Measurements from ENCODE around the gene RAB8B.

RAB8B gene

DNA sequence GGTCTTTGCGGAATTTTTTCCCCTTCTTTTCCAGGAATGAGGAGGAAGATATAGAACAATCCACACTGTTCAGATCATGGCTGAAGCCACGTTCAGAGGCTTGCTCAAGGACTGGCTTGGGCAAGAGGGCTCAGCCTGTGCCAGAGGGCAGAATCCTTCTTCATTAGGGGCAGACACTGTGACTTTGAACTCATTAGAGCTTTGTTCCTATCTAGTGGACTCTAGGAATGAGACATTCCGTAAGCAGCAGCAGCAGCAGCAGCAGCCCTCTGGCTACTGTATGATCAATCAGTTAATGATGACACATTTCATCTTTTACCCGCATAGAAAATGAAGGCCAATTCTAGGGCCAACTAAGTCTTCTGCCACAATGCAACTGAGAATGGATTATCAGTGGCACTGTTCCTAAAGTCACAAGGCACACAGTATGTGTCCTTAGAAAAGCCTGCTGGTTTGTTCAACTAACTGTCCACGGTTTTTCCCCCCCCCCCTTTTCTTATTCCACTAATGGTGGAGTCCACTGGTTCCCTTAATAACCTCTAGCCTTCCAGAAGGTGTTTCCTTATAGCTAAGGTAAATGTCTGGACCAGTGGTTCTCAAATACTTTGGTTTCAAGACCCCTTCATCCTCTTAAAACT, 1.7 kb upstream of the RAB8B start:
- TF ChIP-seq POLR2A (IDR thresholded peaks at IDR 0.05; ENCODE audit: low read depth, low read length) (no peak), TAF1 (IDR thresholded peaks at IDR 0.05; ENCODE audit: borderline replicate concordance, low read depth, low read length) (no peak), POLR2AphosphoS5 (IDR thresholded peaks at IDR 0.05; ENCODE audit: low read depth, low read length) (no peak)
- FAIRE-seq (no peak), DNase-seq (ENCODE audit: insufficient read length) (no peak)

DNA sequence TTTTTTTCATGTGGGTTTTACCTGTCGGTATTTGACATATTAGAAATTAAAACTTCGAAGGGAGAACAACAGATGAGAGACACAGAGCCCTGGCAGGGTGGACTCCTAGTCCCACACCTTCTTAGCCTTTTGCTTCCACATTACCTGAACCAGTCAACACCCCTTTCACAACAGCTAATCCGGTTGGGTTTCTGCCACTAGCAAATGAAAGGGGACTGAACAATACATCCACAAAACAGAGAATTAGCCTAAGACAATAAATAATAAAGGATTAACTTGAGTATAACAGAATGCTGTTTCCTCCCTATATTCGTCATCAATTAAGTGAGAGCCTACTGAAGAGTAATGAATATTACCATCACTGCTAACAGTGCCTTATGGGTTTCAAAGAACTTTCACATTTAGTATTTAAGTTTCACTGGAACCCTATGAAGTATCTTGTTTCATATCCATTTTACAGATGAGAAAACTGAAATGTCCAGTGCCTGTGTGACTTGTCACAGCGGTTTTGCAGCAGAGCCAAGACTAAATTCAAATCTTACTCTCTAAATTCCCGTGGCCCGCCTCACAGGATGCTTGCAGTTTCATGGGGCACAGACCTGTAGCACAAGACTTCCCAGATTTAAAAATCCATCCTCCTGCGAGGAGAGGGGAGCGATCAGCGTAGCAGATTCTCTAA, 1.0 kb upstream of the RAB8B start:
- no peak for DNase-seq (ENCODE audit: insufficient read length)
- FAIRE-seq = no peak
- TF ChIP-seq POLR2A (IDR thresholded peaks at IDR 0.05; ENCODE audit: low read depth, low read length) (no peak), TAF1 (IDR thresholded peaks at IDR 0.05; ENCODE audit: borderline replicate concordance, low read depth, low read length) (no peak), POLR2AphosphoS5 (IDR thresholded peaks at IDR 0.05; ENCODE audit: low read depth, low read length) (no peak)

DNA sequence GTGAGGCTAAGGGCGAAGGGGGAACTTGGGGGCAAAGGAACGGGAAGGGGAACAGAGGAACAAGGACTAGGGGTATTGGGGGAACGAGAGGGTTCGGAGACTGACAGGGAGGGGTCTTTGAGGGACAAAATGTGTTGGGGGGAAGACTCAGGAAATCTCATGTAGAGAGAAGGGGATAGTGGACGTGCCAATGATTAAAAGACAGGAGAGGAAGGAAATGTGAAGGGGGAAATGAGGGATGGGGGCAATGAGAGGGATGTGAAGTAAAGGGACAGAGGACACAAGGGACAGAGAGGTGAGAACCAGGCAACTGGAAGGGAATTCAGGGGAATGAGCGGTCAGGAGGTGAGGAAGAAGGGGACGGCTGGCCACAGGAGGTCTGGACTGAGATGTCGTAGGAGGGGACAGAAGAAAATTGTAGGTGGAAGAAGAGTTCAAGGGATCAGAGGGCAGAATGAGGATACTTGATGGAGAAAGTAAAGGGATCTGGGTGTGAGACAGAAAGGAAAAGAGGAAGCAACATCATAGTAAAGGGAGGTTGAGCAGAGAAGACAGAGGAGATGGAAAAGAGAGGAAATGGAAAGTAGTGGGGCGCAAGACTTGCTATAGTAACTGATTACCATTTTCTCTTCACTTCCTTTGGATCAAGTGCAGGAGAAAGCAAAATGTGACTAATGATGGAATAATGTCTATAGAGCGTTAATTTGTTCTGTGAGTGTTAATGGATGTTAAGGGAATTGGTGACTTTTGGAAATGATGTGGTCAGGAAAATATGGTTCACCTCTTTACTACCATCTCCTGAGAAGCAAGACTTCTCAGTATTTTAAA, 749 bp downstream of the RAB8B start:
- DNase-seq (ENCODE audit: insufficient read length) (no peak), FAIRE-seq (peak; percentile 77)

DNA sequence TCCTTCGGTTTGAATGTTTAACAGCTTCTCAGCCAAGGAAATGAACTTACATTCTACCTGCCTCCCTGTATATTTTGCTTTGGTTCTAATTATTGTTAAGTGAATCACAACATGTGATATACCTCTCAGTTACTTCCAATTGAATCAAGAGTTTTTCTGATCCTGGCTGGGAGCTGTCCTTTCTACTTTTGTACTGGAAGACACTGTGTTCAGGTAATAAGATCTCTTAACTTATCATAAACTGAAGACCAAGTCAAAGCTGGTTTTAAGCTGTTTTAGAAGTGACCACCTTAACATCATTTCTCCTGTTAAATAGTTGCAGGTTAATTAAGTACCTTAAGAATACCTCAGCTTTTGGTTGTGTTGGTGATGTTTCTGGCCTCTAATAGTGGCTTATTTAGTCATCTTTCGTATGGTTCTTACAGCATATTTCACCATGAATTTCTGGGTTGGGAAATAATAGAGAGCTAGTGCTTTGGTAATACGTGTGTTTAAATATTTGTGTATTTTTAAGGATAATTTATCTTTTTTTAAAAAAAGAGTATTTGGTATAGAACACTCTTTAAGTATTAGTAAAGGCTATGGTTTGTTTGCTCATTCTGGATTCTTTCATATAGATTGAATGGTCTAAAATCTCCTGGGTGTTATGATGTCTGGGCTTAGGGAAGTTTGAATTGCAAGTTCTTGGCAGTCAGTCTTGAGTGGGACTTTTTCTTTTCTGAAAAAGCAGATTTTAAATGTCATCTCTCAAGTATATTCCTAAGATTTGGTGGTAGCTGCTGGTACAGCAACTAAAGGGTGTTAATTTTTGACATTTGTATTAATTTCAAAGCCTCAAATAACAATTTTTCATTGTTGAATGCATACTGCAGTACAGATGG, 1.6 kb downstream of the RAB8B start:
- DNase-seq (ENCODE audit: insufficient read length) (no peak), FAIRE-seq (peak; percentile 14)
- no peak for TF ChIP-seq POLR2A (IDR thresholded peaks at IDR 0.05; ENCODE audit: low read depth, low read length)
- TF ChIP-seq POLR2AphosphoS5 (IDR thresholded peaks at IDR 0.05; ENCODE audit: low read depth, low read length) = no peak
- TF ChIP-seq TAF1 (IDR thresholded peaks at IDR 0.05; ENCODE audit: borderline replicate concordance, low read depth, low read length) = no peak

More for the DNA sequence above, 749 bp downstream of the RAB8B start:
- TF ChIP-seq TAF1 (IDR thresholded peaks at IDR 0.05; ENCODE audit: borderline replicate concordance, low read depth, low read length) (no peak), POLR2A (IDR thresholded peaks at IDR 0.05; ENCODE audit: low read depth, low read length) (no peak), POLR2AphosphoS5 (IDR thresholded peaks at IDR 0.05; ENCODE audit: low read depth, low read length) (no peak)

DNA sequence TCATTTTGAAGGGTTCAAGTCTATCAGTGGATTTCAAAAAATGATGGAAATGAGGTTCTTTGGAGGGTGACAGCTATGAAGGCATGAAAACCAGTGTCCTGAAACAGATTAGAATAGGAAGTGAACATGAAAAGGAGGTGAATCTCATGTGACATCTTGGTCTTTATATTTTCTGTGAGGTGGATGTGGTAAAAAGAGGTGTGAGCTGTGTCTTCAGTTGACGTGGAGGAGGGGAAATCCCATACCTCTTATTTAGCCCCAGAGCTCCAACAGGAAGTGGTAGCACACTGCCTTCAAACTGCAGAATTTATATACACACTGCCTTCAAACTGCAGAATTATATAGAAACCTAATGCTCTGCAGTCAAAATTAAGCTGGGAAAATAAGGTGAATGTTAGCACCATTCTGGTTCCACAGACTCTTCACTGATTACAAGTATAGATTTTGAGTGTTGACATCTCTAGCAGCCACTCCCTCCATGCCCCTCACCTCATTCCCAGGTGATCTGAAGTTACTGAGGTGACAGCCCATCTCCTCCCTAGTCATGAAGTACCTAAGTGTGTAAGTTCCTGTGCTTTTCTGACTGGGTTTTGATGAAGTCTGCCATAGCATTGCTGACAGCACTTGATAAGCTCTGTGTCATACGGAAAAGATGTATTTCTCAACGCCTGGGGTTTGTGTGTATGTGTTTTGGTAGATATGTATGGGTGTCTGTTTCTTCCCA, 2.7 kb downstream of the RAB8B start:
- DNase-seq (ENCODE audit: insufficient read length) (no peak), FAIRE-seq (peak; percentile 86)
- TF ChIP-seq TAF1 (IDR thresholded peaks at IDR 0.05; ENCODE audit: borderline replicate concordance, low read depth, low read length) = no peak
- peak; percentile 30; the same call in 1 of the 2 replicates for TF ChIP-seq POLR2A (IDR thresholded peaks at IDR 0.05; ENCODE audit: low read depth, low read length)
- peak; percentile 28; the same call in 1 of the 2 replicates for TF ChIP-seq POLR2AphosphoS5 (IDR thresholded peaks at IDR 0.05; ENCODE audit: low read depth, low read length)

DNA sequence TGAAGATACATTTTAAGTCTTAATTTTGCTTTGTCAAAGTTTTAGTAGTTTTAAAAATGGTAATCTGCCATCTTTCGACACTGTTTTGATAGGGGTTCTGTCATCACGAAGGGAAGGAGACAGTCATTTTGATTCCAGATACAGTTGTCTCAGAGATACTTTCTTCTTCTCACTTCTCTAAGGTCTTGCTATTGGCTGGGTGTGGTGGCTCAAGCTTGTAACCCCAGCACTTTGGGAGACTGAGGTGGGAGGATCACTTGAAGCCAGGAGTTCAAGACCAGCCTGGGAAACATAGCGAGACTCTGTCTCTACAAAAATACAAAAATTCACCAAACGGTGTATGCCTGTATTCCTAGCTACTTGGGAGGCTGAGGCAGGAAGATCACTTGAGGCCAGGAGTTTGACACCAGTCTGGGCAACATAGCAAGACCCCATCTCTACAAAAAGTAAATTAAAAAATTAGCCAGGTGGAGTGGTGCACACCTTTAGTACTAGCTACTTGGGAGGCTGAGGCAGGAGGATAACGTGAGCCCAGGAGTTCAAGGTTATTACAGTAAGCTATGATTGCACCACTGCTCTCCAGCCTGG, 3.3 kb downstream of the RAB8B start:
- FAIRE-seq = no peak
- no peak for TF ChIP-seq TAF1 (IDR thresholded peaks at IDR 0.05; ENCODE audit: borderline replicate concordance, low read depth, low read length)
- no peak for TF ChIP-seq POLR2A (IDR thresholded peaks at IDR 0.05; ENCODE audit: low read depth, low read length)
- TF ChIP-seq POLR2AphosphoS5 (IDR thresholded peaks at IDR 0.05; ENCODE audit: low read depth, low read length) = no peak
- DNase-seq (ENCODE audit: insufficient read length) = no peak

DNA sequence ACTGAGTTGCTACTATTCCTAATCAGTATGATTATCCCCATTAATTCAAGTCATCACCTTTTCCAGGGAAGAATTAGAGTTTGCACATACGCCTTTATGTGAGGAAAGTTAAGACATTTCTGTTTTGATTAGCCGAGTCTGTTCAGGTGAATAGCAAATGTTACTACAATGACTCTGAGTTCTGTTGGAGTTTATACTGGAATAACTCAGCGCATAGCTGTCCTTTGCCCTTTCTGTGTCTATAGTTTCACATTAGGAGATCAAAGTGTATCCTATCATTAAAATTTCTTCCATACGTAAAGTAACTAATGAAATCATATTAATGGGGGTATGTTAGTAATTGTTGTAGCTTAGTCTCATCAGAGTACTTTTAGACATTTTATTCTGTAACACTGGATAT, 4.9 kb downstream of the RAB8B start:
- TF ChIP-seq TAF1 (IDR thresholded peaks at IDR 0.05; ENCODE audit: borderline replicate concordance, low read depth, low read length) (no peak), POLR2AphosphoS5 (IDR thresholded peaks at IDR 0.05; ENCODE audit: low read depth, low read length) (no peak), POLR2A (IDR thresholded peaks at IDR 0.05; ENCODE audit: low read depth, low read length) (no peak)
- FAIRE-seq = peak; percentile 36
- DNase-seq (ENCODE audit: insufficient read length) = no peak

DNA sequence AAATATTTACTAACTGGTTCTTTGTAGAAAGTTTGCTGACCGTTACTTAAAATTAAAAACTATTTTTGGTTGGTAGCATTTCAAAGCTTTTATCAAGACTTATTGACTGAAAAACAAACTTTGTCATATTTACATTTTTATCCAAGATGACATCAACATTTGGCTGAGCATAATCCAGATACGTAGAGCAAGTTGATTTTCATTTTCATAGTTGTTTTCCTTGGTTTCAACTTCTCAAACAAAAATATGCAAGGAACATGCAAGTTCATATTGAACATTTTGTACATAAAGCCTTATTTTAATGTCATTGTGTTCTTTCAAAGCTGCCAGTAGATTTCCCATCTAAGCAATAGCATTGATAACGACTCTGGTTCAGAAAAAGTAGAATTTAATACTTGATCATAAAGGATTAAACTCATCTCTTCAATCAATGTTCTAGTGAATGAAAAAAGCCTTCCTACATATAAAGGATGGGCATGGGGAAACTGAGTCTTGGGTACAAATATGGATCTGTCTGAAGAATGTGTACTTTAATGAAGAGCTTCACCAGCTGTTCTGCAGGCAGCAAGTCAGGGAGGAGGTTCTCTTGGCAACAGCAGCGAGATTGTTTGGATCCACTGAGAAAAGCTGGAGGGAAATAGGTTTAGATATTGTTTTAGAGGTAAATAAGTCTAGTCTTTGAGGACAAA, 5.6 kb downstream of the RAB8B start:
- no peak for FAIRE-seq

GRCh38 chr15:63195569-63196015, 6.2 kb downstream of the RAB8B start:
- FAIRE-seq = no peak
- DNase-seq (ENCODE audit: insufficient read length) = no peak
- no peak for TF ChIP-seq POLR2A (IDR thresholded peaks at IDR 0.05; ENCODE audit: low read depth, low read length)
- TF ChIP-seq POLR2AphosphoS5 (IDR thresholded peaks at IDR 0.05; ENCODE audit: low read depth, low read length) = no peak
- TF ChIP-seq TAF1 (IDR thresholded peaks at IDR 0.05; ENCODE audit: borderline replicate concordance, low read depth, low read length) = no peak

More for the DNA sequence above, 5.6 kb downstream of the RAB8B start:
- DNase-seq (ENCODE audit: insufficient read length) = no peak
- TF ChIP-seq POLR2A (IDR thresholded peaks at IDR 0.05; ENCODE audit: low read depth, low read length) (no peak), POLR2AphosphoS5 (IDR thresholded peaks at IDR 0.05; ENCODE audit: low read depth, low read length) (no peak), TAF1 (IDR thresholded peaks at IDR 0.05; ENCODE audit: borderline replicate concordance, low read depth, low read length) (no peak)

Data from GM12892 (cell line).